ENCODE measurements around the gene CNOT3.

DNA sequence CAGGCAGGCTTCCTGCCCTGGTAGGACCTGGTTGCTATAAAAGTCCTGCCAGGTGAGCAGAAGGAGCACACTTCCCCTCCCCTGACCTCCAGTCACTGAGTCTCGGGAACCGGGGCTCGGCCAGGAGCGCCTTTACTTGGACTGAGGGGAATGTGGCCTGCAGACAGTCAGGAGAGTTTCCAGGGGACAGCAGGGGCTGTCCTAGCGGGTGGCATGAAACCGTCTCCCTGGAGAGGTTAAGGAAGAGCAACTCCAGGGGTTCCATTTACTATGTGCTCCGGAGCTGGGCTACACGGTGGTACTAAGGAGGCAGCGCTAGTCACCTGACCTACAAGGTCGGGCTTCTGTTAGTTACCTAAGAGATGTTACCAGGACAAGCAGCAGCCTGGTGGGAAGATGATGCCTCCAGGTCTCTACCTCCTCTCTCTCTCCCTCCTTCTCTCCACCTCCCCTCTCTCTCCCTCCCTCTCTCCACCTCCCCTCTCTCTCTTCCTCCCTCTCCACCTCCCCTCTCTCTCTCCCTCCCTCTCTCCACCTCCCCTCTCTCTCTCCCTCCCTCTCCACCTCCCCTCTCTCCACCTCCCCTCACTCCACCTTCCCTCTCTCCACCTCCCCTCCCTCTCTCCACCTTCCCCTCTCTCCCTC lies 4.1 kb upstream of the CNOT3 start:
- no peak for TF ChIP-seq CTCF (IDR thresholded peaks at IDR 0.05; ENCODE audit: low read length)
- TF ChIP-seq EZH2 (optimal IDR thresholded peaks at IDR 0.05; ENCODE audit: low read depth, low read length): no peak
